Parathyroid adenoma (tissue), 2 donors: ENCODE measurements around the gene STAMBP.
A peak's percentile ranks its signal among the peaks of the same experiment; 100 is the strongest.

Experiments
- H2AFZ ChIP-seq: fragments of 300-600 bp; sonication (generic); one replicate; pipeline ENCODE4 v1.7.0; 2017; ENCODE audit warnings: antibody characterized with exemption, mild to moderate bottlenecking
- H3K27ac ChIP-seq: fragments of 300-600 bp; sonication (generic); one replicate; pipeline ENCODE4 v1.7.0; 2017
- H3K27me3 ChIP-seq: fragments of 300-600 bp; sonication (generic); one replicate; pipeline ENCODE4 v1.7.0; 2017; ENCODE audit warnings: low read length; ENCODE audit not compliant: control insufficient read depth, insufficient read depth
- H3K36me3 ChIP-seq: fragments of 300-600 bp; sonication (generic); one replicate; pipeline ENCODE4 v1.7.0; 2017; ENCODE audit warnings: low read length; ENCODE audit not compliant: control insufficient read depth, insufficient read depth
- H3K4me1 ChIP-seq: fragments of 300-600 bp; sonication (generic); one replicate; pipeline ENCODE4 v1.7.0; 2017; ENCODE audit warnings: control low read depth
- H3K4me2 ChIP-seq: fragments of 300-600 bp; sonication (generic); one replicate; pipeline ENCODE4 v1.7.0; 2017; ENCODE audit warnings: low read length
- H3K4me3 ChIP-seq: fragments of 300-600 bp; sonication (generic); one replicate; pipeline ENCODE4 v1.7.0; 2017; ENCODE audit warnings: low read depth, low read length
- H3K79me2 ChIP-seq: fragments of 300-600 bp; sonication (generic); one replicate; pipeline ENCODE4 v1.7.0; 2017; ENCODE audit warnings: control low read depth
- H3K9ac ChIP-seq: fragments of 300-600 bp; sonication (generic); one replicate; pipeline ENCODE4 v1.7.0; 2017; ENCODE audit warnings: mild to moderate bottlenecking
- H3K9me3 ChIP-seq: fragments of 300-600 bp; sonication (generic); one replicate; pipeline ENCODE4 v1.7.0; 2017; ENCODE audit warnings: low read length; ENCODE audit not compliant: control insufficient read depth
- TF ChIP-seq, protein P1 (sequence below): fragments of 300-600 bp; sonication (generic); IDR thresholded peaks from one replicate; pipeline ENCODE4 v1.7.0; 2017; ENCODE audit warnings: antibody characterized with exemption, mild to moderate bottlenecking
- donor health status: primary hyperparathyroidism.

Gene STAMBP

DNA sequence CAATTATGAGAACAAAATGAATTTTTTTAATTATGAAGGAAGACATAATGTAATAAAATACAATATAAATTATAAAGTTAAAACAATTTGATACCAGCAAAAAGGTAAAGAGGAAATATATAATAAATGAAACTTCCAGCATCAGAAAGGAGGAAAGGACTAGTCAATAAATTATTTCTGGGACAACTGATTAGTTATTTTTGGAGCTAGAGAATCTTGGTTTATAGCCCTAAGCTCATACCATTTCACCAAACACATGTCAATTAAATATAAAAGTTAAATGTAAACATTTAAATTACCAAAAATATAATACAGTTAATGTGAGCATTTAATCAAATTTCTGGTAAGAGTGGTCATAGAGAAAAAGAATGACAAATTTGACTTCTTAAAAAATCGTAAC lies 76.2 kb downstream of the STAMBP start:
- no peaks in the 10 kb centered on the region for H3K4me1 ChIP-seq
- H3K9me3 ChIP-seq: no peaks in the 10 kb centered on the region
- H3K4me3 ChIP-seq: no peak overlapping the region
- no peaks in the 10 kb centered on the region for H3K79me2 ChIP-seq
- no peak overlapping the region for H3K9ac ChIP-seq
- H2AFZ ChIP-seq: no peak overlapping the region
- TF ChIP-seq, protein P1, sequence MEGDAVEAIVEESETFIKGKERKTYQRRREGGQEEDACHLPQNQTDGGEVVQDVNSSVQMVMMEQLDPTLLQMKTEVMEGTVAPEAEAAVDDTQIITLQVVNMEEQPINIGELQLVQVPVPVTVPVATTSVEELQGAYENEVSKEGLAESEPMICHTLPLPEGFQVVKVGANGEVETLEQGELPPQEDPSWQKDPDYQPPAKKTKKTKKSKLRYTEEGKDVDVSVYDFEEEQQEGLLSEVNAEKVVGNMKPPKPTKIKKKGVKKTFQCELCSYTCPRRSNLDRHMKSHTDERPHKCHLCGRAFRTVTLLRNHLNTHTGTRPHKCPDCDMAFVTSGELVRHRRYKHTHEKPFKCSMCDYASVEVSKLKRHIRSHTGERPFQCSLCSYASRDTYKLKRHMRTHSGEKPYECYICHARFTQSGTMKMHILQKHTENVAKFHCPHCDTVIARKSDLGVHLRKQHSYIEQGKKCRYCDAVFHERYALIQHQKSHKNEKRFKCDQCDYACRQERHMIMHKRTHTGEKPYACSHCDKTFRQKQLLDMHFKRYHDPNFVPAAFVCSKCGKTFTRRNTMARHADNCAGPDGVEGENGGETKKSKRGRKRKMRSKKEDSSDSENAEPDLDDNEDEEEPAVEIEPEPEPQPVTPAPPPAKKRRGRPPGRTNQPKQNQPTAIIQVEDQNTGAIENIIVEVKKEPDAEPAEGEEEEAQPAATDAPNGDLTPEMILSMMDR: no peak
- no peaks in the 10 kb centered on the region for H3K27me3 ChIP-seq
- no peaks in the 10 kb centered on the region for H3K36me3 ChIP-seq
- H3K4me2 ChIP-seq: no peak overlapping the region
- H3K27ac ChIP-seq: no peak overlapping the region

DNA sequence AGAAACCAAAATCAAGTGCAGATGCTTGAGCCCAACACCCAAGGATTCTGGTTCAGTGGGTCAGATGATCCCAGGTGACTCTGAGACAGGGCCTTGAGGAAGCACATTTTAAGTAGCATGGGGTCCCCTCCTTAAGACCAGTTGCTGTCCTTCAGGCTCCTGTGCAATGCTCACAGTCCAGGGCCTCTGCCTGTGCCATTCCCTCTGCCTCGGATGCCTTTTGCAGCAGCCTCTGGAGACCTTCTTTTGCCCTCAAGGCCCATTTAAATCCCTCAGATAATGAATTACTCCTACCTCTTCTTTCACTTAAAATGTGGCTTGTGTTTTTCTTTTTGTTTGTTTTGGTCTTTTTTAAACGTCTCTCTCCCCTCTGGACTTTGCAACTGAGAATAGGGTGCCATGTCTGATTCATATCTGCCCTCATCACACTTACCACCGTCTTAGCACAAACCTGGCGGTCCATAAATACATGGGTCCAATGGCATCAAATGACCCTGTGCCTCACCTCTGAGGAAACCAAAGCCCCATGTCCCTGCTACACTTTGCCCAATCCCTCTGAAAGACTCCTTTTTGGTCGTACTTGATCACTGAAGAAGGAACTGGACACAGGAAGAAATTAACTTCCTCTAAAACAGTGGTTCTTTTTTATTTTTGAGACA lies 78.2 kb downstream of the STAMBP start:
- no peak overlapping the region for H3K9ac ChIP-seq
- no peaks in the 10 kb centered on the region for H3K27me3 ChIP-seq
- H3K4me2 ChIP-seq: no peak overlapping the region
- TF ChIP-seq, protein P1: no peak
- H3K79me2 ChIP-seq: no peaks in the 10 kb centered on the region
- H3K27ac ChIP-seq: no peak overlapping the region
- no peak overlapping the region for H3K4me3 ChIP-seq
- no peak overlapping the region for H2AFZ ChIP-seq
- H3K36me3 ChIP-seq: no peaks in the 10 kb centered on the region
- no peaks in the 10 kb centered on the region for H3K9me3 ChIP-seq
- no peaks in the 10 kb centered on the region for H3K4me1 ChIP-seq

DNA sequence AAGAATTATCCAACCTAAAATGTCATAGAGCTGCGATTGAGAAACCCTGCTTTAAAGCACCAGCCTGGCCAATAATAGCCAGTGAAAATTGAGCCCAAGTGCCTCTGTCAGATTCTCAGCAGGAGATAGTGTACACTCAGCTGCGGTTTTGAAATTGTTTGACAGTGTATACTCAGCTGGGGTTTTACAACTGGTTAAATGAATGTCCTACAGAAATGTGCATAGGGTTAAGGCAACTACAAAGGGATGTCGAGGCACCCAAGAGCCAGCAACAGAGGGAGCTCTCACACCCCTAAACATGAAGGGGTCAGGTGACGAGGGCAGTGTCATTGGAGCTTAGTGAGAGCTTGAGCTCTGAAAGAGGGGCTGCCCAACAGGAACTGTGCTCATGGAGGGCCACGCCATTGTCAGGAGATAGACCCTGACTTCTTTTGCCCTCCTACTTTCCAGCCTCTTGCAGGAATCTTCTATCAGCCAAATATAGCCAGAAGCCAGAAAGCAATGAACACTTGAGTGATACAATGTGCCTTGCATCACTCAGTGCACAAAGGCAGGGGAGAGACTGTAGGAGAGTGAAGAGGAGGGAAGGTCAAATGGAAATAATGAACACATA lies 79.2 kb downstream of the STAMBP start:
- H3K27me3 ChIP-seq: no peaks in the 10 kb centered on the region
- H3K9ac ChIP-seq: no peak overlapping the region
- peak overlapping the region; percentile 9 for H2AFZ ChIP-seq
- no peak overlapping the region for H3K4me3 ChIP-seq
- H3K9me3 ChIP-seq: no peaks in the 10 kb centered on the region
- no peaks in the 10 kb centered on the region for H3K36me3 ChIP-seq
- no peak overlapping the region for H3K4me2 ChIP-seq
- no peaks in the 10 kb centered on the region for H3K79me2 ChIP-seq
- no peaks in the 10 kb centered on the region for H3K4me1 ChIP-seq
- H3K27ac ChIP-seq: no peak overlapping the region
- TF ChIP-seq, protein P1: peak; percentile 15

DNA sequence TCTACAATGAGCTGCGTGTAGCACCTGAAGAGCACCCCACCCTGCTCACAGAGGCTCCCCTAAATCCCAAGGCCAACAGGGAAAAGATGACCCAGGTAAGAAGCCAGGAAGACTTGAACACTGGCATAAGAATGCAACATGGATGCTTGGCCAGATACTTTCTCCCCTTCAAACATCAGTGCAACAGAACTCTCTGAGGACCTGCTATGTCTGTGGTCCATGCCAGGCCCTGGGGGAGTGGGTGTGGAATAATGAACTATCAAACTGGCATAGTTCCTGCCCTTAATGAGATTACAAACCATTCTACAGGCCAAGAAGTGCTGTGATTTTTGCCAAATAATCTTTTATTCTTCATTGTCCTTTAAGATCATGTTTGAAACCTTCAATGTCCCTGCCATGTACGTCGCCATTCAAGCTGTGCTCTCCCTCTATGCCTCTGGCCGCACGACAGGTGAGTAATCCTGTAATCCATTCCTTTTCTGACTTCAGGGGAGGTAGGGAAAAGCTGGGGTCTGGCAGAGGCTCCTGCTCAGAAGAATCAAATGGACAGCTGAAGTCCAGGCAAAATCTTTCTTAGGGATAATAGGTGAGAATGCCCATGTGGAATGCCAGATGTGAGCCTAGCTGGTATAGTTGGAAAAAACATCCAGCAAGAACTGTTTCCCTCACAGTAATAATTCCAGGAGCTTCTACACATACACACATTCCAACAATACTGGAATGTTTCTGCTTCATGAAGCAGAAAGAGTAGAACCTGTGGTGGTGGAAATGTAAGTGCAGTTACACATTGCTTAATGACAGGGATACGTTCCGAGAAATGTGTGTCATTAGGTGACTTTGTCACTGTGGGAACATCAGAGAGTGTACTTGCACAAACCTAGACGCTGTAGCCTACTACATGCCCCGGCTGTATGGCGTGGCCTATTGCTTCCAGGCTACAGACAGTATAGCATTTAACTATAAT lies 80.2 kb downstream of the STAMBP start:
- no peak overlapping the region for H2AFZ ChIP-seq
- no peaks in the 10 kb centered on the region for H3K27me3 ChIP-seq
- H3K36me3 ChIP-seq: no peaks in the 10 kb centered on the region
- no peak overlapping the region for H3K9ac ChIP-seq
- no peaks in the 10 kb centered on the region for H3K4me1 ChIP-seq
- no peak overlapping the region for H3K27ac ChIP-seq
- H3K4me3 ChIP-seq: no peak overlapping the region
- no peaks in the 10 kb centered on the region for H3K79me2 ChIP-seq
- no peak overlapping the region for H3K4me2 ChIP-seq
- TF ChIP-seq, protein P1: no peak
- no peaks in the 10 kb centered on the region for H3K9me3 ChIP-seq
